Type B pancreatic cell (in vitro differentiated cells): ENCODE results near the gene PRMT3. TPM values are rescaled to one million over a fixed set of nuclear protein-coding genes. Genes with fewer than 3 reads are reported as not detected.
A peak's percentile ranks its signal among the peaks of the same experiment; 100 is the strongest.
"Not testable (repeated sequence)": the region's sequence is repeated elsewhere in the genome, so short reads cannot be mapped to it uniquely, and the experiment has no call there.

ENCODE experiments used
- DNase-seq: peaks from one replicate; pipeline ENCODE4 v3.0.0; 2021; ENCODE audit warnings: mixed read lengths; ENCODE audit not compliant: unreplicated experiment; ENCODE audit errors: extremely low spot score
- H3K27ac Mint-ChIP-seq: 2 replicates; pipeline ENCODE4 v1.8.0; 2021; ENCODE audit warnings: mild to moderate bottlenecking, mixed read lengths
- H3K27me3 Mint-ChIP-seq: 2 replicates; pipeline ENCODE4 v1.8.0; 2021; ENCODE audit warnings: mixed read lengths
- H3K36me3 Mint-ChIP-seq: 2 replicates; pipeline ENCODE4 v1.8.0; 2021; ENCODE audit warnings: mixed read lengths
- H3K4me1 Mint-ChIP-seq: one replicate; pipeline ENCODE4 v1.8.0; 2021; ENCODE audit warnings: mixed read lengths; ENCODE audit not compliant: unreplicated experiment
- H3K4me3 Mint-ChIP-seq: 2 replicates; pipeline ENCODE4 v1.8.0; 2021; ENCODE audit warnings: mild to moderate bottlenecking, mixed read lengths
- H3K9me3 Mint-ChIP-seq: 2 replicates; pipeline ENCODE4 v1.8.0; 2021; ENCODE audit warnings: mixed read lengths
- CTCF ChIP-seq: fragments of 200-600 bp; sonication (generic); conservative IDR thresholded peaks from 2 replicates; pipeline ENCODE4 v1.5.0; 2021; ENCODE audit warnings: antibody characterized with exemption, mild to moderate bottlenecking
- total RNA-seq: library from RNA; stranded (reverse); gene quantifications from 2 replicates; pipeline ENCODE4 v1.2.1, GENCODE V29; 2021; ENCODE audit warnings: low replicate concordance

PRMT3 gene
- total RNA-seq, 1 donor from 2014 or later, result 15.4 TPM

GRCh38 chr11:20477418-20478090 lies 90.0 kb downstream of the PRMT3 start:
- DNase-seq, result no peak
- TF ChIP-seq CTCF, result no peak
- Mint-ChIP-seq H3K9me3 (no peaks in the 10 kb centered on the region), H3K27ac (no peak overlapping the region), H3K4me3 (no peak overlapping the region), H3K36me3 (peaks cover 13% of the 10 kb centered on the region), H3K4me1 (no peaks in the 10 kb centered on the region), H3K27me3 (no peaks in the 10 kb centered on the region)

- H3K27ac Mint-ChIP-seq, result no peak overlapping the region
- no peak for DNase-seq
- no peaks in the 10 kb centered on the region for H3K27me3 Mint-ChIP-seq
- H3K4me3 Mint-ChIP-seq, result no peak overlapping the region
- TF ChIP-seq CTCF, result no peak
- H3K36me3 Mint-ChIP-seq, result peaks cover 21% of the 10 kb centered on the region
- H3K4me1 Mint-ChIP-seq, result no peaks in the 10 kb centered on the region
- H3K9me3 Mint-ChIP-seq, result no peaks in the 10 kb centered on the region
Observed at GRCh38 chr11:20479513-20479912, 92.0 kb downstream of the PRMT3 start.

- no peaks in the 10 kb centered on the region for H3K27me3 Mint-ChIP-seq
- peaks cover 4% of the 10 kb centered on the region for H3K4me1 Mint-ChIP-seq
- peaks cover 21% of the 10 kb centered on the region for H3K36me3 Mint-ChIP-seq
- DNase-seq, result no peak
- no peaks in the 10 kb centered on the region for H3K9me3 Mint-ChIP-seq
- no peak for TF ChIP-seq CTCF
- no peak overlapping the region for H3K4me3 Mint-ChIP-seq
- H3K27ac Mint-ChIP-seq, result peak overlapping the region; percentile 44
Observed at GRCh38 chr11:20483931-20484330, 96.4 kb downstream of the PRMT3 start.

GRCh38 chr11:20484416-20484815 lies 96.9 kb downstream of the PRMT3 start:
- H3K27ac Mint-ChIP-seq, H3K27me3 Mint-ChIP-seq, H3K9me3 Mint-ChIP-seq, H3K4me1 Mint-ChIP-seq, H3K4me3 Mint-ChIP-seq, DNase-seq: not testable (repeated sequence)
- peaks cover 21% of the 10 kb centered on the region for H3K36me3 Mint-ChIP-seq

- H3K4me3 Mint-ChIP-seq, result no peak overlapping the region
- no peak for DNase-seq
- H3K9me3 Mint-ChIP-seq, result no peaks in the 10 kb centered on the region
- peaks cover 14% of the 10 kb centered on the region for H3K36me3 Mint-ChIP-seq
- H3K27me3 Mint-ChIP-seq, result no peaks in the 10 kb centered on the region
- no peak for TF ChIP-seq CTCF
- H3K27ac Mint-ChIP-seq, result no peak overlapping the region
- H3K4me1 Mint-ChIP-seq, result peaks cover 4% of the 10 kb centered on the region
Observed at GRCh38 chr11:20488352-20488751, 100.8 kb downstream of the PRMT3 start.

- H3K9me3 Mint-ChIP-seq, result no peaks in the 10 kb centered on the region
- no peaks in the 10 kb centered on the region for H3K27me3 Mint-ChIP-seq
- peaks cover 4% of the 10 kb centered on the region for H3K36me3 Mint-ChIP-seq
- no peak for TF ChIP-seq CTCF
- H3K4me3 Mint-ChIP-seq, result no peak overlapping the region
- DNase-seq, result no peak
- H3K27ac Mint-ChIP-seq, result no peak overlapping the region
- peaks cover 4% of the 10 kb centered on the region for H3K4me1 Mint-ChIP-seq
Observed at GRCh38 chr11:20489948-20490347, 102.4 kb downstream of the PRMT3 start.
